ENCODE results near the gene TEX11.

GRCh38 chrX:70482300-70482699, 426.2 kb downstream of the TEX11 start:
- TF ChIP-seq TAF1 (IDR thresholded peaks at IDR 0.05; ENCODE audit: low read depth, low read length) (no peak), POLR2A (IDR thresholded peaks at IDR 0.05; ENCODE audit: low read depth, low read length) (no peak), POLR2AphosphoS5 (IDR thresholded peaks at IDR 0.05; ENCODE audit: low read depth, low read length) (no peak), POU2F2 (IDR thresholded peaks at IDR 0.05; ENCODE audit: low read depth, low read length) (no peak)
